ENCODE results near the gene ZNF331. TPM values are rescaled to one million over a fixed set of nuclear protein-coding genes. Genes with fewer than 3 reads are reported as not detected.
A peak's percentile ranks its signal among the peaks of the same experiment; 100 is the strongest.
"Not testable (repeated sequence)": the region's sequence is repeated elsewhere in the genome, so short reads cannot be mapped to it uniquely, and the experiment has no call there.

Gene ZNF331
- polyA plus RNA-seq = 3.6 to 5.1 TPM (median 4.5 TPM) in 3 replicates
- 4.5 TPM for polyA plus RNA-seq (2011; ENCODE audit: low read depth)
- 1.4 and 1.8 TPM in 2 replicates for polyA plus RNA-seq (2011; cell fraction: cytosol; rRNA removed)
- 17.0 and 20.2 TPM in 2 replicates for polyA plus RNA-seq (2011; cell fraction: nucleus; rRNA removed)
- polyA plus RNA-seq (2012; ENCODE audit: low replicate concordance) = 2.9 and 5.3 TPM in 2 replicates
- 0.95 to 9.8 TPM (median 4.2 TPM) in 3 replicates for polyA minus RNA-seq
- 7.5 TPM for polyA minus RNA-seq (2011; cell fraction: cytosol; rRNA and poly(A)+ RNA removed)
- 5.9 and 8.8 TPM in 2 replicates for polyA minus RNA-seq (2011; cell fraction: nucleus; rRNA and poly(A)+ RNA removed)

DNA sequence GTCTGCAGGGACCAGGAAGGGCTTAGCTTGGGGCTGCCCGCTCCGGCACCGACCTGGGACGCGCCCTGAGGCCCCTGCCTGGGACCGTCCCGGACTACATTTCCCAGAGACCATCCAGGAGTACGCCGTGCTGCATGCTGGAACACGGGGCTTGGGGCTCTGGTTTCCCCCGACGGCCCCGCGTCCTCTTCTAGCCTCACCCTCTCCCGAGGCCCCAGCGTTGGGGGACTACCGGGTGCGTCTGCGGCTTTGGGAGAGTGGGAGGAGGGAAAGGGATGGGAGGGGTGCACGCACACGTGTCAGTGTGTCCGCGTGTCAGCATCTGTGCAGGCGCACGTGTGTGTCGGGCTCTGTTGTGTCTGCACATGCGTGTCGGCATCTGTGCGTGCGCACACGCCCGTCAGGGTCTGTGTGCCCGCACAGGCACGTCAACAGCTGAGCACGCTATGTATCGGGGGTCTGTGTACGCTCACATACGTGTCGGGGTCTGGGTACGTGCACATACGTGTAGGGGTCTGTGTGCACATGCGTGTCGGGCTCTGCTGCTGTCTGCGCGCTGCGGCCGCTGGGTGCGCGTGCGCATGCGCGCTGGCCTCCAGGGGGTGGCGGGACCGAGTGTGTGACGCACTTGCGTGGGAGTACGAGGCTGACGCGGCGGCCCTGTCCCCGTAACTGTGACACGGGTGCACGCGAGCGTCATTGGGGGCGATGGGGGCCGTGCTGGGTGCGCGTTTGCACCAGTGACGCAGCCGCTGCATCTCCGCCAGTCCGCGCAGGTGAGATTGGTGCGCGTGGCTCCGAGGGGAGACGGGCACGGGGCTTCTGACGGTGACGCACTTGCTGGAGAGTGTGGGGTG is at the start of gene ZNF331:
ZNF331 (plus strand) TSS at position 625 of the 857 bp plus-strand sequence. CDS start 31,232 bp downstream, outside the sequence.
- Histone ChIP-seq H3K9me1 (ENCODE audit: control insufficient read depth, extremely low read depth, insufficient read depth, low read length) (no peaks in the 10 kb centered on the region), H3K4me1 (ENCODE audit: control insufficient read depth, extremely low read depth, insufficient read depth, low read length) (no peaks in the 10 kb centered on the region), H3K79me2 (ENCODE audit: control insufficient read depth, insufficient read depth, low read length) (no peaks in the 10 kb centered on the region), H3K4me2 (ENCODE audit: control insufficient read depth, extremely low read depth, insufficient read depth, low read depth, low read length) (peak within 1 kb of the TSS; percentile 60), H3K9me3 (ENCODE audit: control insufficient read depth, low read depth, low read length) (no peaks in the 10 kb centered on the region), H2AFZ (ENCODE audit: control insufficient read depth, low read length) (peak within 1 kb of the TSS; percentile 99), H3K27me3 (ENCODE audit: control insufficient read depth, extremely low read depth, insufficient read depth, low read length) (no peaks in the 10 kb centered on the region), H4K20me1 (ENCODE audit: control insufficient read depth, extremely low read depth, insufficient read depth, low read length) (no peaks in the 10 kb centered on the region), H3K27ac (ENCODE audit: control insufficient read depth, insufficient read depth, low read length) (peak within 1 kb of the TSS; percentile 73), H3K4me3 (ENCODE audit: control insufficient read depth in 2 of 3, extremely low read depth in 1 of 3, insufficient read depth in 2 of 3, low read depth in 1 of 3, low read length in 3 of 3) (peak within 1 kb of the TSS; percentile 52 to 81 (median 67)), H3K9ac (ENCODE audit: control insufficient read depth, extremely low read depth, insufficient read depth, low read length) (peak within 1 kb of the TSS; percentile 78), H3K36me3 (ENCODE audit: control insufficient read depth in 2 of 2, extremely low read depth in 1 of 2, insufficient read depth in 2 of 2, low read length in 2 of 2) (no peaks in the 10 kb centered on the region)
- DNase-seq (ENCODE audit: low read depth, low spot score) = no peak
- peak; percentile 15 to 55 (median 31) for TF ChIP-seq CTCF (optimal IDR thresholded peaks at IDR 0.05 in 1 of 3, IDR thresholded peaks at IDR 0.05 in 1 of 3, conservative IDR thresholded peaks at IDR 0.05 in 1 of 3; ENCODE audit: extremely low read depth in 1 of 3, insufficient read depth in 2 of 3, low read length in 3 of 3)
- no peak for TF ChIP-seq EZH2 (IDR thresholded peaks at IDR 0.05; ENCODE audit: low read length)
- dilution Hi-C loops (cut with MboI; ENCODE audit: extremely low pct_ligation_motif_present, low sequenced_read_pairs) = no loop called here
- FAIRE-seq = no peak

- FAIRE-seq = no peak
- no peak for DNase-seq (ENCODE audit: low read depth, low spot score)
- H3K4me3 ChIP-seq (ENCODE audit: control insufficient read depth in 2 of 3, extremely low read depth in 1 of 3, insufficient read depth in 2 of 3, low read depth in 1 of 3, low read length in 3 of 3) = no peak overlapping the region
- peaks cover 15% of the 10 kb centered on the region for H3K9me3 ChIP-seq (ENCODE audit: control insufficient read depth, low read depth, low read length)
- dilution Hi-C loops (cut with MboI; ENCODE audit: extremely low pct_ligation_motif_present, low sequenced_read_pairs) = no loop called here
- no peaks in the 10 kb centered on the region for H3K4me1 ChIP-seq (ENCODE audit: control insufficient read depth, extremely low read depth, insufficient read depth, low read length)
- H3K79me2 ChIP-seq (ENCODE audit: control insufficient read depth, insufficient read depth, low read length) = no peaks in the 10 kb centered on the region
- no peaks in the 10 kb centered on the region for H4K20me1 ChIP-seq (ENCODE audit: control insufficient read depth, extremely low read depth, insufficient read depth, low read length)
- peaks cover 0 to 2% of the 10 kb centered on the region in 2 experiments for H3K36me3 ChIP-seq (ENCODE audit: control insufficient read depth in 2 of 2, extremely low read depth in 1 of 2, insufficient read depth in 2 of 2, low read length in 2 of 2)
- TF ChIP-seq CTCF (optimal IDR thresholded peaks at IDR 0.05 in 1 of 3, IDR thresholded peaks at IDR 0.05 in 1 of 3, conservative IDR thresholded peaks at IDR 0.05 in 1 of 3; ENCODE audit: extremely low read depth in 1 of 3, insufficient read depth in 2 of 3, low read length in 3 of 3) = no peak
- no peak overlapping the region for H2AFZ ChIP-seq (ENCODE audit: control insufficient read depth, low read length)
- H3K27ac ChIP-seq (ENCODE audit: control insufficient read depth, insufficient read depth, low read length) = no peak overlapping the region
- H3K4me2 ChIP-seq (ENCODE audit: control insufficient read depth, extremely low read depth, insufficient read depth, low read depth, low read length) = no peak overlapping the region
- no peak overlapping the region for H3K9ac ChIP-seq (ENCODE audit: control insufficient read depth, extremely low read depth, insufficient read depth, low read length)
- no peaks in the 10 kb centered on the region for H3K9me1 ChIP-seq (ENCODE audit: control insufficient read depth, extremely low read depth, insufficient read depth, low read length)
- no peaks in the 10 kb centered on the region for H3K27me3 ChIP-seq (ENCODE audit: control insufficient read depth, extremely low read depth, insufficient read depth, low read length)
Measured at GRCh38 chr19:53492153-53492552, 45.8 kb upstream of the ZNF331 start.

- H2AFZ ChIP-seq (ENCODE audit: control insufficient read depth, low read length); dilution Hi-C loops (cut with MboI; ENCODE audit: extremely low pct_ligation_motif_present, low sequenced_read_pairs); H3K27ac ChIP-seq (ENCODE audit: control insufficient read depth, insufficient read depth, low read length); H3K9me1 ChIP-seq (ENCODE audit: control insufficient read depth, extremely low read depth, insufficient read depth, low read length); H3K4me1 ChIP-seq (ENCODE audit: control insufficient read depth, extremely low read depth, insufficient read depth, low read length); H3K79me2 ChIP-seq (ENCODE audit: control insufficient read depth, insufficient read depth, low read length); FAIRE-seq; H3K27me3 ChIP-seq (ENCODE audit: control insufficient read depth, extremely low read depth, insufficient read depth, low read length); H3K4me2 ChIP-seq (ENCODE audit: control insufficient read depth, extremely low read depth, insufficient read depth, low read depth, low read length); H3K9me3 ChIP-seq (ENCODE audit: control insufficient read depth, low read depth, low read length); H3K4me3 ChIP-seq (ENCODE audit: control insufficient read depth in 2 of 3, extremely low read depth in 1 of 3, insufficient read depth in 2 of 3, low read depth in 1 of 3, low read length in 3 of 3); H3K9ac ChIP-seq (ENCODE audit: control insufficient read depth, extremely low read depth, insufficient read depth, low read length); H4K20me1 ChIP-seq (ENCODE audit: control insufficient read depth, extremely low read depth, insufficient read depth, low read length); DNase-seq (ENCODE audit: low read depth, low spot score); H3K36me3 ChIP-seq (ENCODE audit: control insufficient read depth in 2 of 2, extremely low read depth in 1 of 2, insufficient read depth in 2 of 2, low read length in 2 of 2): not testable (repeated sequence)
Measured at GRCh38 chr19:53497311-53498023, 40.5 kb upstream of the ZNF331 start.

Measured in keratinocyte (primary cell).